H9 (cell line): Measurements from ENCODE around the gene DPY30. TPM values are rescaled to one million over a fixed set of nuclear protein-coding genes. Genes with fewer than 3 reads are reported as not detected.

Experiments used
- DNase-seq: peaks from one replicate; pipeline ENCODE4 v3.0.0-alpha.2; 2017
- H2AFZ ChIP-seq: one replicate; pipeline ENCODE4 v1.6.1; 2013; ENCODE audit warnings: mild to moderate bottlenecking, low read length, control low read depth, moderate library complexity
- H2AK5ac ChIP-seq: 2 replicates; pipeline ENCODE4 v1.6.1; 2013; ENCODE audit warnings: low read length, control low read depth, mixed read lengths; ENCODE audit not compliant: insufficient read length
- H2BK120ac ChIP-seq: one replicate; pipeline ENCODE4 v1.6.1; 2013; ENCODE audit warnings: low read depth, mild to moderate bottlenecking, low read length, control low read depth, inconsistent platforms; ENCODE audit not compliant: poor library complexity, severe bottlenecking
- H2BK12ac ChIP-seq: 2 replicates; pipeline ENCODE4 v1.6.1; 2013; ENCODE audit warnings: low read length, control low read depth, mixed read lengths, low read depth; ENCODE audit not compliant: insufficient read length
- H2BK15ac ChIP-seq: 2 replicates; pipeline ENCODE4 v1.6.1; 2013; ENCODE audit warnings: low read depth, low read length, control low read depth
- H2BK20ac ChIP-seq: one replicate; pipeline ENCODE4 v1.6.1; 2013; ENCODE audit warnings: low read depth, mild to moderate bottlenecking, low read length, control low read depth, inconsistent platforms; ENCODE audit not compliant: poor library complexity, severe bottlenecking
- H2BK5ac ChIP-seq: 2 replicates; pipeline ENCODE4 v1.6.1; 2013; ENCODE audit warnings: low read length, control low read depth, mixed read lengths; ENCODE audit not compliant: insufficient read length
- H3K14ac ChIP-seq: 2 replicates; pipeline ENCODE4 v1.6.1; 2013; ENCODE audit warnings: low read length, control low read depth; ENCODE audit not compliant: insufficient read depth
- H3K18ac ChIP-seq: 2 replicates; pipeline ENCODE4 v1.6.1; 2013; ENCODE audit warnings: low read depth, mild to moderate bottlenecking, mixed read lengths, low read length, control low read depth; ENCODE audit not compliant: insufficient read length
- H3K23ac ChIP-seq: 2 replicates; pipeline ENCODE4 v1.6.1; 2013; ENCODE audit warnings: low read length, control low read depth, mixed read lengths, low read depth; ENCODE audit not compliant: insufficient read length
- H3K23me2 ChIP-seq: 2 replicates; pipeline ENCODE4 v1.6.1; 2013; ENCODE audit warnings: low read depth, mild to moderate bottlenecking, mixed read lengths, low read length, control low read depth; ENCODE audit not compliant: insufficient read length, poor library complexity, severe bottlenecking
- H3K27ac ChIP-seq: 2 replicates; pipeline ENCODE4 v1.5.1; 2013; ENCODE audit warnings: low read length, control low read depth, mixed read lengths, low read depth; ENCODE audit not compliant: insufficient read length
- H3K27me3 ChIP-seq: 2 replicates; pipeline ENCODE4 v1.6.1; 2013; ENCODE audit warnings: low read length, control low read depth, inconsistent platforms; ENCODE audit not compliant: insufficient read depth
- H3K4ac ChIP-seq: 2 replicates; pipeline ENCODE4 v1.6.1; 2013; ENCODE audit warnings: low read depth, mild to moderate bottlenecking, control low read depth, inconsistent platforms, low read length, moderate library complexity
- H3K4me1 ChIP-seq: 2 replicates; pipeline ENCODE4 v1.6.1; 2013; ENCODE audit warnings: low read length, control low read depth, inconsistent platforms; ENCODE audit not compliant: insufficient read depth
- H3K4me2 ChIP-seq: 2 replicates; pipeline ENCODE4 v1.6.1; 2013; ENCODE audit warnings: low read length, control low read depth, mixed read lengths; ENCODE audit not compliant: insufficient read length, insufficient read depth
- H3K56ac ChIP-seq: 2 replicates; pipeline ENCODE4 v1.6.1; 2013; ENCODE audit warnings: low read depth, mild to moderate bottlenecking, mixed read lengths, low read length, control low read depth; ENCODE audit not compliant: insufficient read length
- H3K79me1 ChIP-seq: 2 replicates; pipeline ENCODE4 v1.6.1; 2013; ENCODE audit warnings: low read depth, mild to moderate bottlenecking, moderate library complexity, low read length, control low read depth, inconsistent platforms; ENCODE audit not compliant: insufficient read depth, poor library complexity, severe bottlenecking
- H3K79me2 ChIP-seq: 2 replicates; pipeline ENCODE4 v1.6.1; 2013; ENCODE audit warnings: low read length, control low read depth, inconsistent platforms; ENCODE audit not compliant: insufficient read depth
- H3K9ac ChIP-seq: 2 replicates; pipeline ENCODE4 v1.6.1; 2013; ENCODE audit warnings: low read length, control low read depth, mixed read lengths; ENCODE audit not compliant: insufficient read length; ENCODE audit errors: extremely low read depth
- H3K9me3 ChIP-seq: one replicate; pipeline ENCODE4 v1.6.1; 2013; ENCODE audit warnings: low read depth, low read length, inconsistent platforms; ENCODE audit not compliant: control insufficient read depth
- H3T11ph ChIP-seq: one replicate; pipeline ENCODE4 v1.6.1; 2013; ENCODE audit warnings: mild to moderate bottlenecking, low read length, control low read depth, inconsistent platforms
- H4K20me1 ChIP-seq: one replicate; pipeline ENCODE4 v1.6.1; 2013; ENCODE audit not compliant: control insufficient read depth, insufficient read length, insufficient read depth
- H4K5ac ChIP-seq: 2 replicates; pipeline ENCODE4 v1.6.1; 2013; ENCODE audit warnings: low read depth, mild to moderate bottlenecking, mixed read lengths, low read length, control low read depth; ENCODE audit not compliant: insufficient read length
- H4K8ac ChIP-seq: replicated peaks from 2 replicates; pipeline ENCODE4 v1.6.1; 2013; ENCODE audit warnings: low read length, control low read depth, mixed read lengths, low read depth; ENCODE audit not compliant: insufficient read length
- H4K91ac ChIP-seq: 2 replicates; pipeline ENCODE4 v1.6.1; 2013; ENCODE audit warnings: low read depth, mild to moderate bottlenecking, moderate library complexity, mixed read lengths, low read length, control low read depth; ENCODE audit not compliant: insufficient read length
- H3K27ac Mint-ChIP-seq, 3 experiments: 2 replicates in 2 of 3; 3 replicates in 1 of 3; pipeline ENCODE4 v1.8.0; 2020 to 2021; ENCODE audit warnings: mixed read lengths in 3 of 3, mild to moderate bottlenecking in 1 of 3, moderate library complexity in 1 of 3
- H3K27me3 Mint-ChIP-seq: 2 replicates; pipeline ENCODE4 v1.8.0; 2021; ENCODE audit warnings: low read depth, mild to moderate bottlenecking, moderate library complexity, mixed read lengths
- H3K36me3 Mint-ChIP-seq, 3 experiments: 2 replicates in 2 of 3; 3 replicates in 1 of 3; pipeline ENCODE4 v1.8.0; 2020 to 2021; ENCODE audit warnings: low read depth in 3 of 3, mixed read lengths in 3 of 3; ENCODE audit not compliant: insufficient read depth in 1 of 3
- H3K4me1 Mint-ChIP-seq, 2 experiments: 2 replicates each; pipeline ENCODE4 v1.8.0; 2020; ENCODE audit warnings: mixed read lengths in 2 of 2
- H3K4me3 Mint-ChIP-seq, 2 experiments: 2 replicates in 1 of 2; 3 replicates in 1 of 2; pipeline ENCODE4 v1.8.0; 2020 to 2021; ENCODE audit warnings: mild to moderate bottlenecking in 2 of 2, mixed read lengths in 2 of 2, moderate library complexity in 1 of 2
- H3K9me3 Mint-ChIP-seq, 2 experiments: 2 replicates in 1 of 2; 3 replicates in 1 of 2; pipeline ENCODE4 v1.8.0; 2020; ENCODE audit warnings: mild to moderate bottlenecking in 2 of 2, mixed read lengths in 2 of 2, moderate library complexity in 1 of 2
- CTCF ChIP-seq: fragments of 200-600 bp; sonication (generic); conservative IDR thresholded peaks from 3 replicates; pipeline ENCODE4 v1.8.0; 2021; ENCODE audit warnings: antibody characterized with exemption, mild to moderate bottlenecking
- WGBS: extraction: QIAGEN DNeasy Blood & Tissue Kit; methylation state at CpG from one replicate; pipeline ENCODE4 v1.1.7; 2013; ENCODE audit warnings: missing lambda C conversion rate, low lambda C conversion rate, mixed read lengths; ENCODE audit not compliant: insufficient read length; ENCODE audit errors: extremely low coverage; 5-methylcytosine and 5-hydroxymethylcytosine counted together
- total RNA-seq: library from RNA; stranded (reverse); gene quantifications from 2 replicates; pipeline ENCODE4 v1.2.1, GENCODE V29; 2021

Gene DPY30
- total RNA-seq, 1 experiment from 2014 or later = 148 TPM

GRCh38 chr2:31980674-31981356, 58.8 kb downstream of the DPY30 start:
- H3K4me1 Mint-ChIP-seq = peaks cover 12 to 14% of the 10 kb centered on the region in 2 experiments
- Histone ChIP-seq H2BK5ac (no peak overlapping the region), H2AK5ac (no peak overlapping the region), H3K23ac (no peak overlapping the region), H3K27ac (no peak overlapping the region), H3K18ac (no peak overlapping the region), H2BK15ac (no peak overlapping the region), H2BK120ac (no peak overlapping the region), H3K23me2 (no peaks in the 10 kb centered on the region), H3K79me2 (peaks cover 7% of the 10 kb centered on the region; the same call in 1 of the 2 replicates), H4K91ac (no peak overlapping the region), H3K14ac (no peak overlapping the region), H3K4me1 (peaks cover 3% of the 10 kb centered on the region; the same call in 1 of the 2 replicates), H4K8ac (no peak overlapping the region), H3K9me3 (no peaks in the 10 kb centered on the region), H3K9ac (no peak overlapping the region), H3K27me3 (no peaks in the 10 kb centered on the region), H3K4ac (no peak overlapping the region), H3K56ac (no peak overlapping the region), H3K4me2 (no peak overlapping the region), H2AFZ (no peak overlapping the region), H4K5ac (no peak overlapping the region), H4K20me1 (no peaks in the 10 kb centered on the region), H2BK12ac (no peak overlapping the region), H3K79me1 (peaks cover 12% of the 10 kb centered on the region), H2BK20ac (no peak overlapping the region), H3T11ph (no peak overlapping the region)
- WGBS = no CpG with 5 or more reads among the region's 6 CpGs
- H3K36me3 Mint-ChIP-seq = peaks cover 0 to 2% (median 0%) of the 10 kb centered on the region in 3 experiments; a peak in 1 of 7 replicates
- H3K4me3 Mint-ChIP-seq = no peak overlapping the region
- no peaks in the 10 kb centered on the region for H3K9me3 Mint-ChIP-seq
- peak; percentile 26; the same call in 2 of the 3 replicates for TF ChIP-seq CTCF
- H3K27ac Mint-ChIP-seq = no peak overlapping the region
- H3K27me3 Mint-ChIP-seq = no peaks in the 10 kb centered on the region
- DNase-seq = peak; percentile 33
